Stimulated activated CD4-positive, alpha-beta T cell treated with anti-CD3 and anti-CD28 coated beads, Interleukin-4, amount 100 ng/mL, for 1 hour (primary cell): ENCODE measurements around the gene PROK1.
"Not testable (repeated sequence)": the region's sequence is repeated elsewhere in the genome, so short reads cannot be mapped to it uniquely, and the experiment has no call there.

ENCODE experiments used
- DNase-seq: peaks from one replicate; pipeline ENCODE4 v3.0.0-alpha.2; 2020

Gene PROK1, protein sequence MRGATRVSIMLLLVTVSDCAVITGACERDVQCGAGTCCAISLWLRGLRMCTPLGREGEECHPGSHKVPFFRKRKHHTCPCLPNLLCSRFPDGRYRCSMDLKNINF

DNA sequence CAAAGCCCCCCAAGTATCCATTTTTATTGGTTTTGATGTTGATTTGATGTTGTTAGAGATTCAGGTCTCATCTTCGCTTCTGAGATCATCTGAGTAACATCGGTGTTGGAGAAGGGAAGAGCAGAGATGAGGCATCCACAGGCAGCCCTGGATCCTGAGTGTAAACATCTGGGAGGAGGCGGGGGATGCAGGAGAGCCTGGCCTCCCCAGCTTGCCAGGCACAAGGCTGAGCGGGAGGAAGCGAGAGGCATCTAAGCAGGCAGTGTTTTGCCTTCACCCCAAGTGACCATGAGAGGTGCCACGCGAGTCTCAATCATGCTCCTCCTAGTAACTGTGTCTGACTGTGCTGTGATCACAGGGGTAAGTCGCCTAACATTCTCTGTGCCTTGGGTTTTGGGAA is at the start of gene PROK1:
Gene PROK1, plus strand, starts transcription at position 221 of the 400 bp plus-strand sequence. Its CDS starts 68 bp downstream, at position 289.
- no peak for DNase-seq

DNA sequence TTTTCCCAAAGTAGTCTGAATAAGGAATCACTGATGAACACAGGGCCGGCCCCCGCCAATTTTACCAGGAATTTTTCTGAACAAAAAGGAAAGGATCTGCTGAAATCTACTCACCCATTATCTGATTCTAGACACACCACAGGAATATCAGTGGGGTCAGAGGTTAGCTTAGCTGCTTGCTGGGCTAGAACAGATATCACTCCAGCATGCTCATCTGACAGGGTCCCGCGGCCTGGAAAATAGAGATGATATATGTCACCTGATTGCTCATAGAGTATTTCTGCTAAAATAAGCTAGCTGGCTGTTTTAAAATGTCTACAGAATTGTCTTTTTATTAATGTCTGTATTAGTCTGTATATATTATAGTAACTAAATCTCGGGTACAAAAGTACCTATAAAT is 47.1 kb upstream of the PROK1 start:
- no peak for DNase-seq

DNA sequence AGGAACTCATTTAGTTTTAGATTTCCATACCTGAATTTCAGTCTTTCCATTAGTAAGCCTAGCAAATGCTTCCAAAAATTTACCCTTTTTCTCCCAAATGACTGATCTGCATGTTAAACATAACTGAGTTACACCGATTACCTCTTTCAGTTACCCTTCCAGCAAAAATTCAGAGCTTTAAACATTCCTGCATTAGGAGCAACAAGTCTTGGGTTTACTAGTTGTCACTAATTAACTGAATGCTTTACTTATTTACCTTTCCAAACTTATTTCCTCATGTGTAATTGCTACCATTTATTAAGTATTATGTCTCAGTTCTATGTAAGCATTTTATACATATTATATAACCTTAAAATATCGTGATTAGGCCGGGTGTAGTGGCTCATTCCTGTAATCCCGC is 46.5 kb upstream of the PROK1 start:
- no peak for DNase-seq

DNA sequence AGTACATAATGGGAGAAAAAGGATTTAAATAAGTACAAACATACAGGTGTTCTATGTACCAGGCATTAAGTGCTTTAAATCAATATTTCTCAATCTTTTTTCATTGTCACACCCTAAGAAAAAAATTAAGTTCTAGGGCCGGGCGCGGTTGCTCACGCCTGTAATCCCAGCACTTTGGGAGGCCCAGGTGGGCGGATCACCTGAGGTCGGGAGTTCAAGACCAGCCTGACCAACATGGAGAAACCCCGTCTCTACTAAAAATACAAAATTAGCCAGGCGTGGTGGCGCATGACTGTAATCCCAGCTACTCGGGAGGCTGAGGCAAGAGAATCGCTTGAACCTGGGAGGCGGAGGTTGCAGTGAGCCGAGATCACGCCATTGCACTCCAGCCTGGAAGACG is 44.5 kb upstream of the PROK1 start:
- not testable (repeated sequence) for DNase-seq

DNA sequence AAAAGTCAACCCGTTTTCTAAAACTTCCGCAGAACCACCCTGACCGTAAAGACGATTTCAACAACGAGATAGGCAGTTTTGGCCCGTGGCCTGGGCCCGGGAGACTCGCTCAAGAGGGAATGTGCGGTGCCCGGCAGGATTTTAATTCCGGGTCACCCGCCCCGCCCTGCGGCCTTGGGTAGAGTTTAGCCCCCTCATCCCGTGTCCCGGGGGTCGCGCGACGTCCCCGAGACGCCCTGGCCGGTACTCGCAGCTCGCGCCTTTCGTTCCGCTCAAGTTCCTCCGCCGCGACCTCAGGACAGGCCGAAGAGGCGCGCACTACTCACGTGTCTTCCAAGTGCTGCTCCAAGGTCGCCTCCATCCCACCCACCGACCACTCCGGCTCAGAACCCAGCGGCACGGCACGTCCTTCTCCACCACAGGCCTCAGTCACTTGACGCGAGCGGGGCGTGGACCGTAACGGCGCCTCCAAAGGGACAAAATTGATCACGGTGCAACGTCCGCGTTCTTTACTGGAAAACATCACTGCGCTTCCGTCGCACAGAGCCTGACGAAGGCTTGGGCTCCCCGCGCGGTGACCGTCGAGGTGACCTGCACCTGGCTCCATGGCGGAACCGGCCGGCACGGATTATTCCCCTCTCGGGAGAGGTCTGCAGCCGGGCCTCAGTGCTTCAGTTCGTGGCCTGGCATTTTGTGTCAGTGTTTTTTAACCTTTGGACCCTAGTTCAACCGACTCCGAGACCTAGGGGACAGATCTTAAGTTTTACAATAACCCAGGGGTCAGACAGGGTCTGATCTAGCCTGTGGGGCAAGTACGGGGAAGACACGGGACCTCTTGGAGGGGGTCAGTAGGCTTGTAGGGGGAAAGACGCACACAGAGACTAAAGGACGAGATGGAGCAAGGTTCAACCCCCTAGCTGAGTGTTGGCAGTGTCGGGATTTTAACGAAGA is 43.4 kb upstream of the PROK1 start, which contains the start of gene LAMTOR5:
Gene LAMTOR5, minus strand, starts transcription at position 435 of the 951 bp plus-strand sequence. Its CDS starts 74 bp downstream, at position 361.
- DNase-seq = peak; percentile 90

DNA sequence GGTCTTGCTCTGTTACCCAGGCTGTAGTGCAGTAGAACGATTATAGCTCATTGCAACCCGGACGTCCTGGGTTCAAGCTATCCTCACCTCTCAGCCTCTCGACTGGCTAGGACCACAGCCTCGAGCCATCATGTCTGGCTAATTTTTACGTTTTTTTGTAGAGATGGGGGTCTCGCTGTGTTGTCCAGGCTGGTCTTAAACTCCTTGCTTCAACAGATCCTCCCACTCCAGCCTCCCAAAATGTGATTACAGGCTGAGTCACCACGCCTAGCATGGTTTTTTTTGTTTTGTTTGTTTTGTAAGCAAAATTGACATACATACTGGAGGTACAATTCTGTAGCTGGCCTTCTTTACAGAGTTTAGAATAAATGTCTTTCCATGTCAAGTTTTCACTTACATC is 42.5 kb upstream of the PROK1 start:
- no peak for DNase-seq

DNA sequence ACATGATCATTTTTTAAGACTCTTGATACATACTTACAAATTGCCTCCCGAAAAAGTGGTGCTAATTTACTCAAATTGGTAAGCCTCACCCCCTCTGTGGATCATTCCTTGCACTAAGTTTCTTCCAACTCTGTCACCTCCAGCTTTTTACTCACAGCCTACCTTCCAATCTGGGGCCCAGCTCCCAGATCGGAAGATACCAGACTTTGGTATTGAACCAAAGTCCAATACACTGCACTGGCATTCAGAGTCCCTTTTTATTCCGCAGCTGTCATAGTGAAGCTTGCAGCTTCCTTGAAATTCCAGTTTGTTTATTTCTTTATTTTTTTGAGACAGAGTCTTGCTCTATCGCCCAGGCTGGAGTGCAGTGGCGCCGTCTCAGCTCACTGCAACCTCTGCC is 41.6 kb upstream of the PROK1 start:
- DNase-seq = no peak

DNA sequence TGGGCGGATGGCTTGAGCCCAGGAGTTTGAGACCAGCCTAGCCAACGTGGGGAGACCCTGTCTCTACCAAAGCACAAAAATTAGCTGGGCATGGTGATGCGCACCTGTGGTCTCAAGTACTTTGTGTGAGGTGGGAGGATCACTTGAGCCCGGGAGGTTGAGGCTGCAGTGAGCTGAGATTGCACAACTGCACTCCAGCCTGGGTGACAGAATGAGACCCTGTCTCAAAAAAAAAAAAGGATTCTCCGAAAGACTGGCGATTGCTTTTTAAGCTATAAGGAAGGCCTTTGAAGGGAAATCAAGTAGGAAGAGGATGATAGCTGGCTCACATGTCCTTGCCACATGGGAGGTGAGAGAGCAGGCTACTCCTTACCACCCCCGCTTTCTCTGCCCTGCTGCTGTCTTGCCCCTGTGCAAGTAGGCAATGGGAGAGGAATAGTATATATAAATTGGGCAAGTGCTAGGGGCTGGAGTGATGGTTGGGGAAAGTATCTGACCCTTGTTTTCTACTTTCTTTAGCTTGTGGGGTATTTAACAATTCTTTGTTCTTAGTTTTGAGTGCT is 39.7 kb upstream of the PROK1 start:
- DNase-seq = no peak

DNA sequence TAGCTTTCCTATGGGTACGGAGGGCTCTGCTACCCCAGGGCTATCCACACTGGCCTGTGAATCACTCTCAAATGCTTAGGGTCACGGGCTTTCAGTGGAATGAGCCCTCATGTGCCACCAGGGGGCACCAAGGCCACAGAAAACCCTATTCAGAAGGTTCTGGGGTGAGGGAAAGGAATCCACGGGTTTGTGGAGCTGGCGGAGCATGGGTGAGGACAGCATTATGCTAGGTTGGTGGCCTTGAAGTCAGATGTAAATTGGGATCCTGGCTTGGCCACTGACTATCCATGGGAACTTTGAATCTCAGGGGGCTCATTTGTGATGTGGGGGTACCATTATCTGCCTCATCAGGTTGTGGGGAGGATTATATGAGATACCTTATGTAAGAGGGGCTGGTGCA is 38.4 kb upstream of the PROK1 start:
- peak; percentile 59 for DNase-seq

DNA sequence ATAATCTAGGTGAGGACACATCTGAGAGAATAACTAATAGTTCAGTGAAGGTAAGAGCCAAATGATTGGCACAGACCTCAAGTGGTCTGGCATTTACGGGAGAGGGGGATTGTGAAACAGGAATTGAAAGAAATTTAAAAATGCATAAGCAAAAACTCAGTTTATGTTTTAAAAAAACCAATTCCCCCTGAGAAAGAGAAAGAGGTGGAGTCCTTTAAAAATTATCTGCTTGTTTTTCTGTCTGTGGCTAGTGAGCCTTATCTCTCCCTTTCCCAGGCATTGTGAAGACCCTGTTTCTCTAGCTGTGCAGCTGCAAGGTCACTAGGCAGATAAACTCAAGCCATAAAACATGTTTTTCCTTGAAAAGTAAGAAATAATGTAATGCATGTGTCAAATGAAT is 37.9 kb upstream of the PROK1 start:
- not testable (repeated sequence) for DNase-seq

DNA sequence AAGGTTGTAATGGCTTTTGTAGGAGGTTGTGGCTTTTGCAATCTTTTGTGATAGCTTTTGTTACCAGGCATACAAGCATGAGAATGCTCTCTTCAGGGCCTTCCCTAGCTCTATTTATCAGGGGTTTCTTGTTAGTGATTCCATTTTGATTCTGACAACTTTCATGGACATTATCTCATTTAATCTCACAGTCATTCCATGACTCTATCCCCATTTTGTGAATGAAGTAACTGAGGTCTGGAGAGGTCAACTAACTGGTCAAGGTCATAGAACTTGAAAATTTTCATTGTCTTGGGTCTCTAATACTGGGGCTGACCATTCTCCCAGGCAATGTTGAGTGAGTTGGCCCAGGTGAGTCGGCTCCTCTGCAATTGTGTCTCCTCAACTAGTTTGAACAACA is 32.2 kb upstream of the PROK1 start:
- no peak for DNase-seq

DNA sequence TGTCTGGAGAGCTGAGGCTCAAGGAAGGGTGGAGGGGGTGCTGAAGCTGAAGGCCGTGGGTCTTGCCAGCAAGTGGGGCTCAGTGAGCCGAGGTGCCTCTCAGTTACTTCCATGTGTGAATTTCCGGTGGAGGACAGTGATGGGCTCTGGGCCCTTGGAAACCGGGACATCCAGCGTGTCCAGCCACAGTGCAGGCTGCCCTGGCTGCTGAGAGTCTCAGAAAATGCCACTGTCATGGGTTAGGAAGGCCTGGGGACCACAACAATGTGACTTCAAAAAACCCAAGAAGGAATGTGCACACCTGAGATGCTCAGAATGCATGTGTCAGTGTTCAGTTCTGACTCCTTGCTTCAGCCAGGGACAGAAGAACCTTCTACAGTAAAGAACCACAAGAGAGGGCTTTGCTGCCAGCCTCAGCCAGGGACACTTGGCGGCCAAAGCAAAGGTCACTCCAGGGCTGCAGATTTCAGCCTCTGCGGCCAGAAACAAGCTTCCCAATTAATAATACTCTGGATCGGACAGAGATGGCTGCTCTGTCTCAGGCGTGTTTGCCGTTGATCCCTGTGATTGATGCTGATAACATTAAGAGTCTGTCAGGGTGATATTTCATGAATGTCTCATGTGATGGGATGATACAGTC is 30.8 kb upstream of the PROK1 start:
- no peak for DNase-seq

DNA sequence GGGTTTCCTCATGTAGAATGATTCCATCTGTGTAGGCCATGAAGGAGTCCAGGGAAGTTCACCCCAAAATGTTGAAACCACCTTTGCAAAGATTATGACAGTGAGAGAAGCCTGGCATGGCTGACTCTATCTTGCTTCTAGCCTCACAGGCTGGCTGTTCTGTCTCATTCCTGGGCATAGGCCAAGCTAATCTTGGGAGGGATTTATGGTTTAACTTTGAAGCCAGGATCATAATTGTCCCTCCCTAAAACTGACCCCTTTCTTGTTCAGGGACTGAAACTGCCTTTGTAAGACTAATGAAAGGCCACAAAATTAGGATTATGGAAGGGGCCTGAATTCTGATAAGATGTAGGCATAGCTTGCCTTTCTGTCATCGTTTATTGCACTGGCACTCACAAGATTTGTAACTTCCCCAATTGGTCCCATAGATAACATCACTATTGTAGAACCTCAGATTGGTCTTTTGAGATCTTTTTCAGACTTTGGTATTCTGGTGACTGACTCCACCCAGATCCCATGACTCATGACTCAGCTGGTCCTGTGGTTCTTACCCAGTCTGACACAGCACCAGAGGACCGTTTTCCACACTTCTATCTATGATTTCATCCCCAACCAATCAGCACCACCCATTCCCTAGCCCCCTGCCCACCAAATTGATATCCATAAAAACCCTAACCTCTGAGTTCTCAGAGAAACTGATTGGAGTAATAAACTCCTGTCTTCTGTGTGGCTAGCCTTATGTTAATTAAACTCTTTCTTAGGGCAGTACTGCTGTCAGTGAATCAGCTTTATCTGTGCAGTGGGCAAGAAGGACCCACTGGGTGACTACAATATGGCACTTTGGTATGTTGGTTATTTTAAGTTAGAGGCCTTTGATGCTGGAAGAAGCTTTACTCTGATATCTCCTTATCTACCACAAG is 29.8 kb upstream of the PROK1 start:
- DNase-seq = no peak

DNA sequence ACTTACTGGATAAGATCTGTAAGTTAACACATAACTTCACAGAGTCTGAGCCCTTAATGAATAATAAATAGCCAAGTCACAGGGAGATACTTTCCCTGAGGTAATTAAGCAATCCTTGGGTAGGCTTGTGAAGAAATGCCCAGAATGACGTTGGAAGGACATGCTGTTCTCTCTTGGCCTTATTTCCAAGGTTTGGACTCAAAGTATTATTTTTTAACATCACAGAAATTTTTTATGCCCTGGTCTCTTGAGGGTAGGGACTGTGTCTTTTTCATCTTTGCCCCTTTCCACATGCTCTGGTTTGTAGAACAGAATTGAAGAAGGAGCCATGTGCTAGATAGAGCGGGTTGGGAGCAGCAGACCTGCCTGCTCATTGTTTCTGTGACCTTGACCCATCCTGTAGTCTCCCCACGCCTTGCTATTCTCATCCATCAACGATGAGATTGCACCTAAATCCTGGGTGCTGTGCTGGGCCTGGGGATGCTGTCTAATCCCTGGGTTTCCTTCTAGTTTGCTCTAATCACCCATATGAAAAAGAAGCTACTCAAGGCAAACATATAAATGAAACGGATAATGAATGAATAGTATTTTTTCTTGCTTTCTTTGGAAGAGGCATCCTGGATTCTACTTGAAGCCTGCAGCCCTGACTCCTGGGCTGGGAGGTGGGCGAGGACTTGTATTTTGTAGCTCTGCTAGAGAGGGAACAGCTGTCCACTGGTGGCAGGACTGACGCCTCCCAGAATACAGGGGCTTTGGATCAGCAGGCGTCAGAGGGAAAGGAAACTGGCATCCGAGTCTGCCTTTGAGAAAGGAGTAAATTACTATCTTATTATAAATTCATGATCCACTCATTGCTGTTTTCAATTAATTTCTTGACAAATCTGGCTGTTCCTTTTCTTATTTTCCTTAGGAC is 26.0 kb upstream of the PROK1 start:
- DNase-seq = no peak

DNA sequence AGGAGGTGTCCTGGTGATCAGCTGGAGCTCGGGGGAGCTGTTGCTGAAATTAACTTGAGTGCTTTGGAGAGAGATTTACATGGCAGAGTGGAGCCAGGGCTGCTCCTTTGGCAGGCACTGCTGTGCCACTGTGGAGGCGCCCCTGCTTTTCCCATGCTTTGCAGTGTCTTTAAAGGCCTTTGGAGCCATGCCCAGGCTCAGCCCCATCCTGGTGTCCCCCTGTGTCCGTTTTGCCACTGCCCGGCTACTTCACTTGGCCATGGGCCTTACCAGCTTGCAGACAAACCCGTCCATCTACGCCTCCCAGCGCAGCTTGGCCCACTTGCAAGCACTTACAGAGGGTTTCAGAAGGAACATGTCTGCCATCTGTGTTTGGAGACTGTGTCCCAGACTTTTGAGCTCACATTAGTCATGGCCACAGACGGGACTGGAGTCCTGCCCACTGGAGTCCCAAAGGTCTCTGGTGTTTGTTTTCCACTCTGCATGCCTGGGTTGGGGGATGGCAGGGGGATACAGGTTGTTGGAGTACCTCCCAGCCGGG is 25.3 kb upstream of the PROK1 start:
- DNase-seq = no peak

DNA sequence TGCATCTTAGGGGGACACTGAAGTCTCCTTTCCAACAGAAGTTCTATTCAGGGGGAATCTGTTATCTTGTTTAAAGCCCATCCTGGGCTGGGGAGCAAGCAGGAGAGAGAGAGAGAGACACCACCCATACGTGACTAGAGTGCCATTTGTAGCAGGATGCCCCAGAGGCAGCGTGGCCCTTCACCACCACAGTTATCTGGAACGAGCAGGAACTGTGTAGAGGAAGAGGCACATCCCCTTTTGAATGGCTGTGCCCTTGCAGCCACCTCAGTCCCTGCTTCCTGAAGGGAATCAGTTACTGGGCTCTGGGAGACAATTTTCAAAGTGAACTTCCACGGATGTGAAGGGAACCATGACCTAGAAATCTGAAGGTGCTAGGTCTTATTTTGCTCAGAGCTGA is 24.1 kb upstream of the PROK1 start:
- no peak for DNase-seq

DNA sequence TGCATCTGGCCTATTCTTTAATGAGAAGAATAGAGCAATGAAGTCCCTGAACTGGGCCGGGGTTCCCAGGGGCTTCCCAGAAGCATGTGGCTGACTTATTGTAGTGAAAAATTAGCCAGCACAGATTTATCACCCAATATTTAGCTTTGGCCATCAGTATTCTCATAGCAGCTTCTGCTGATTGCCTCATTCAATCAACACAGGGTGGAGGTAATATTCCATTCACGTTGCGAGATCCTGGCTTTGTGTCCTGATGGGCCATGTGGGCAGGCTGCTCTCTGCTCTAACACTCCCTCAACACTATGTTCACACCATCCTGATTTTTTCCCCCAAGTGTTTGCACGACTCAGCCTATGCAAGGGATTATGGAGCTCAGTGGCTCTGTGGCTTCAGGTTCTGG is 22.0 kb upstream of the PROK1 start:
- no peak for DNase-seq

DNA sequence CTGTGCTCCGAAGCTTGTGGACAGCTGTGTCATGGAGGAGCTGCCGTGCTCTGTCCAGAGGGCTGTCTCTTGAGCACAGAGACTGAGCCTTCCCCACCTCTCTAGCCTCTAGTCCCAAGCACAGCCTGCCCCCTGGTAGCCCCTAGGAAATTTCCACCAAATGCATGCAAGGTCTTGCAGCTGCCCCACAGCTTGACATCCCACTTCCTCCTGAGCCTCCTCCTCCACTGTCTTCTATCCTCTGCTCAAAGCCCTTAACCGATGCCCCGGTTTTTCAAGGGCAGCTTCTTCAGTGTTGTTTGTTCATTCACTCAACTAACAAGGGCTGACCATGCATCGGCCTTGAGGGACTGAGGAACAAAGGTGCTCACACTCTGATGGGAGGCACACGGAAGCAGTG is 20.6 kb upstream of the PROK1 start:
- DNase-seq = no peak

DNA sequence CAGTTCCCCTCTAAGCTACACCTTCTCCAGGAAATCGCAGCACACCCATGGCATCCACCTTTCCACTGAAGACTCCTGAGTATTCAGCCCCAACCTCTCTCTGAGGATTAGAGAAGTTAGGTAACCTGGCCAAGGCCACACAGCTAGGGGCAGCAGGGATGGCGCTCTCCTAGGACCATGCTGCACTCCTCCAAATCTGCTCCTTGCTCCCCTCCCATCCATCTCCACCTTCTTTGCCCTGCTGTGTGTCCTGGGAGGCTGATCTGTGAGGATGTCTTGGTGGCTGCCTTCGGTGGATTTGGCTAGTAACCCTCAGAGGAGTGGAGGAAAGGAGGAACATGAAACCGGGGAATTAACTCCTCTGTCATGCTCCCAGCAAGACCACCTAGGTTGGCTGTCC is 20.0 kb upstream of the PROK1 start:
- no peak for DNase-seq

DNA sequence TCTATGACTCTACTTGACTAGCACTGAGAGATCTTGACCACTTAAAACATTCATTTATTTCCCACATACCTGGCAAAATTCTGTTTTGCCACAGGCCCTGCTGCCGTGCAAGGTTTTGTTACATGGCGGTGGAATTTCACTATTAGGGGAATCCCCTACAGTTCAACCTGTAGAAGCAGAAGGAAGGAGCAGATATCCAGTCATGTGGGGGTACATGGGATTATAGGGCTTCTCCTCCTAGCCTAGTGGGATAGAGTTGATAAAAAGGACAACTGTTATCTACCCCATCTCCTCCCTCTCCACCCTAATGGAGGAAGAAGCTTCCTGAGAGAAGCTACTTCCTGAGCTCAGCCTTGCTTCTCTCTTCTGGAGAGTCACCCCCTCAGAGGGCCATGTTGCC is 17.7 kb upstream of the PROK1 start:
- no peak for DNase-seq

DNA sequence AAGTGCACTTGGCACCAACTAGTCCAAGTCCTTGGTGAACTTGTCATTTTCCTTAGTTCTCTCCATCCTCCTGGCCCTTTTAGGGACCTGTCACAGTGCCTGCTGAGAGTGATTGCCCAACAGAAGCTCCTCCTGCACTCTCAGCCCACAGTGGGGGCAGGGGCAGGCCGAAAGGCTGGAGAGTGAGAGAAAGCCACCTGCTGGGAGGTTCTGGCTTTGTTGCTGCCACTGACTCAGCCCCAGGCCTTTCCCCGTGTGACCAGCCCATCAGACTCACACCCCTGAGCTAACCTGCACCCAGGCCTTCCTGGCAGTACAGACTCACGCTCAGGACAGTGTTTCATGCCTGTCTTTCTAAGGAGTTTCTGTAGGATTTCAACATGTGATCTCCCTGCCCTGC is 17.1 kb upstream of the PROK1 start:
- DNase-seq = no peak
